HG02763 (cell line): ENCODE results near the gene ITGA1.
"Not testable (repeated sequence)": the region's sequence is repeated elsewhere in the genome, so short reads cannot be mapped to it uniquely, and the experiment has no call there.

Experiments
- ATAC-seq: cut with Tn5 transposase; IDR thresholded peaks from one replicate; pipeline ENCODE4 v1.9.1; 2021; ENCODE audit warnings: mild to moderate bottlenecking, moderate library complexity; ENCODE audit not compliant: unreplicated experiment

Gene ITGA1

DNA sequence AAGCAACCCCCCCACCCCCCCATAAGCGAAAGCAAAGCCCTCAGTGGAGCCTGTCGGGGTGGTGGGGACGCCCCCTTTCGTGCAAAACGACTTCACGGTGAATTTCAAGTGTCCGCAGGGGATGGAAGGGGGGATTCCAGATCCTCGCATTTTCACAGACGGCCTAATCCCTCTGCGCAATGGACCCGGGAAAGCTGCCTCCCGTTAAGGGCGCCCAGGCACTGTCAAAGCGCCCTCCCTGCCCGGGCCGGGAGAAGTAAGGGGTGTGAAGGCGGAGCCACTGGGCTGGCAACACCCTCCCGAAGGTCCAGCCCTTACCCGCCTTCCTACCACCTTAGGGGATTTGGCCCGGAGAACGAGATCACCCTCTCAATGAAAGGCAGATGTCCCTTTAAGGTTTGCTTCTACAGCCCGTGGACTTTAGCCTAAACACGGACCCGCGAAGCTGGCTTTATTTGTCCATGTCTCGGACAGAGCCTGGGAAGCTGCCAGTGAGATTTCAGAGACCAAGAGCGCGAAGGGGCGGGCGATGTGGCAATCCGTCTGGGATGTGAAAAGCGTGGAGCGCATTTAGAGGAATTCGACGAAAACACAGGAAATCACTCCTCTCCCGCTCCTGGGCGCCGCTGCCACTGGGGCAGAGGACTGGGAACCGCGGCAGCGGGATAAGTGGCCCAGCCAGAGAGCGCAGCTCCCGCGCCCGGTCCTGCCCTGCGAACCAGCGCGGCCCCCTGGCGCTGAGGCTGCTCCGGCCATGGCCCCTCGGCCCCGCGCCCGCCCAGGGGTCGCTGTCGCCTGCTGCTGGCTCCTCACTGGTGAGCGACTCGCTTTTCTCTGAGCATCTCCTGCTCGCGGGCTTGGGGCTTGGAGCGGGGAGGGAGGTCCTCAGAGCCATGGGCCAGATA is at the start of gene ITGA1, which contains the start of gene PELO:
ITGA1 (plus strand) TSS at position 317 of the 905 bp plus-strand sequence; CDS start at position 755, 438 bp downstream.
PELO (plus strand) TSS at position 317 of the 905 bp plus-strand sequence. CDS start 12,479 bp downstream, outside the sequence.
- peak; percentile 87 for ATAC-seq

- ATAC-seq = no peak
Measured at GRCh38 chr5:52738095-52738506, 49.6 kb upstream of the ITGA1 start.

DNA sequence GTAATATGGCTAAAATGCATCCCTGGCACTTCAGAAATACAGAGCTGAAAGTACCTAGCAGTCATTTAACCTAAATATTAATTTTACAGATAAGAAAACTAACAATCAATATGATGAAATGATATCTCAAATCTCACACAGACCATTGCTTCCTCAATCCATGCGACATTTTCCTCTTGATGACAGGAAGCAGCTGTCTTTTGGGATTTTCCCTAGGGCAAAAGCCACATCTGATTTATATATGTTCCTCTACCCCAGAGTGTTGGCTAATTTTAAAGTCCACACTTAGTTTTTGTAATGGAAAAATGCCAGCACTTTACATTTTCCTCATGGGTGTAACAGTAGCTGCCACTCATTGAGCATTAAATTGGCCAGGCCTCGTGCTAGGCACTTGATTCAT is 47.7 kb upstream of the ITGA1 start:
- no peak for ATAC-seq

- ATAC-seq = no peak
Measured at GRCh38 chr5:52743012-52743411, 44.7 kb upstream of the ITGA1 start.

DNA sequence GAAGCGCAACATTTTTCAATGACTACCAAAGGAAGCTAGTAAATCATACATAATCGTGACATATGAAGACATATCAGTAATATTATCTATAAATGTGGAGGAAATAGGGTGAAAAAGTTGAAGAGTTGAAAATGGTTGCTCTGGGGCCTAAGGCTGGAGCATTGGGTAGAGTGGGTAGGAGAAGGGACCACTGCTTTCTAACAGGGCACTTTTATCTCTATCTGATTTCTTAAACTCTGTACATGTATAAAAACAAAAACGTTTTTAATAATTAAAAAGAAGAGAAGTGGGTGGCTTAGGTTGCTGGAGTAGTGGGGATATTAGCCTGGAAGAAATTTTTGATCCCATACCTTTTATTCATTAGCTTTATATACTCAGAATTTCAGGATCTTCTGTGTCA is 44.2 kb upstream of the ITGA1 start:
- ATAC-seq = no peak

DNA sequence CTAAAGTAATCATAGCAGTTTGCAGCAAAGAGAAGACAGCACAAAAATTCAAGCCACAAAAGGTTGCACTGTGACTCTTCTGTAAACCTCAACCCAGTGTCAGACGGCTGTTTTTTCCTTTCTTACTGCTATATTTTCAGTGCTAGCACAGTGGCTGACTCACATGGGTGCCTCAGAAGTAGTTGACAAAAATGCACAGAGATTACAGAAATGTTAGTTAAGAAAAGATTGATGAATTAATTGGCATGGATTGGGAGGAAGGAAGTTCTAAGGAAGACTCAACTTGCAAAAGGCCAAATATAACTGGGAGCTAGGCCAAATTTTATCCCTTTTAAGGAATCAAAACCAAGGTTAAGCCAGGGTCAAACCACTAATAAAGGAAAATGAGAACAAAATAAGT is 43.7 kb upstream of the ITGA1 start:
- peak; percentile 73 for ATAC-seq

DNA sequence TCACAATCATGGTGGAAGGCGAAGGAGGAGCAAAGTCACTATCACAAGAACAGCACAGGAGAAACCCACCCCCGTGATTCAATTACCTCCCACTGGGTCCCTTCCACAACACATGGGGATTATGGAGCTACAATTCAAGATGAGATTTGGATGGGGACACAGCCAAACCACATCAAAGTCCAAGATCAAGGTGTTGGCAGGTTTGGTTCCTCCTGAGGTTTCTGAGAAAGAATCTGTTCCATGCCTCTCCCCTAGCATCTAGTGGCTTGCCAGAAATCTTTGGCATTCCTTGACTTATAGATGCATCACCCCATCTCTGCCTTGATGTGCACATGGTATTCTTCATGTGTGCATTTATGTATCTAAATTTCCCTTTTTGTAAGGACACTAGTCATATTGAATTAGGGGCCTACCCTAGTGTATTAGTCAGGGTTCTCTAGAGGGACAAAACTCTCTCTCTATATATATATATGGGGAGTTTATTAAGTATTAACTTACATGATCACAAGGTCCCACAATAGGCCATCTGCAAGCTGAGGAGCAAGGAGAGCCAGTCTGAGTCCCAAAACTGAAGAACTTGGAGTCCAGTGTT is 42.8 kb upstream of the ITGA1 start:
- not testable (repeated sequence) for ATAC-seq

DNA sequence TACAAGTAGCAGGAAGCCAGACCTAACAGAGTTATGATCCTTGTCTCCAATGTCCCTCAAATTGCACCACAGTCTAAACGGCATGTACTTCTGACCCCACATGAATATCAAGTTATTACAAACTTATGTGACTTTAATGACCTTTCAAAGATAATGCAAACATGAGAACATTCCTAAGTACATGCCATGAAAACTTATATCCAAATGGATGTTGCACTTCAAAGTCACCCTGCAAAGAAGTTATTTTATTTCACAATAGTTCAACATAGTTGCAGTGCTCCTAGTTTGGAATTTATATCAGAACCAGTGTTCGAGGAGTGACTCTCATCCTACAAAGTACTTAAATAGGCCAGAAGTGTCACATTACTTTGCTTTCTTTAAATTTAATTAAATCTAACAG is 41.2 kb upstream of the ITGA1 start:
- ATAC-seq = no peak

GRCh38 chr5:52748590-52748989 is 39.1 kb upstream of the ITGA1 start:
- no peak for ATAC-seq

GRCh38 chr5:52749666-52750065 is 38.0 kb upstream of the ITGA1 start:
- no peak for ATAC-seq

- no peak for ATAC-seq
Measured at GRCh38 chr5:52751137-52751536, 36.6 kb upstream of the ITGA1 start.

DNA sequence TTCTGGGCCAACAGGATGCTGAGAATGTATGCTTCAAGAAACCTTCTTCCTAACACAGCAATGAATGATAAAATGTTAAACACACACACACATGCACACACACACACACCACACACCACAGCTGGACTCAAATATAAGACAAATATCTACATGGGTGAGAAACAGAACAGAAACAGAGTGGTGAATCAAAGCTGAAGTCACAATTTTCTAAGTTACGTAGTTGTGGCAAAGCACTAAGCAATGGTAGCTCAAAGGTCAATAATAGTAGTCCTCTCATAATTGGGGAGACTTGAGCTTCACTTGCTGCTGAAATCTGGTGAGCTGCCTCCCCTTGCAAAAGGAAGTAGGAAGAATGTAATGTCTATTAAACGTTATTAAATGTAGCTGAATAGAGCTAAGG is 33.7 kb upstream of the ITGA1 start:
- no peak for ATAC-seq

DNA sequence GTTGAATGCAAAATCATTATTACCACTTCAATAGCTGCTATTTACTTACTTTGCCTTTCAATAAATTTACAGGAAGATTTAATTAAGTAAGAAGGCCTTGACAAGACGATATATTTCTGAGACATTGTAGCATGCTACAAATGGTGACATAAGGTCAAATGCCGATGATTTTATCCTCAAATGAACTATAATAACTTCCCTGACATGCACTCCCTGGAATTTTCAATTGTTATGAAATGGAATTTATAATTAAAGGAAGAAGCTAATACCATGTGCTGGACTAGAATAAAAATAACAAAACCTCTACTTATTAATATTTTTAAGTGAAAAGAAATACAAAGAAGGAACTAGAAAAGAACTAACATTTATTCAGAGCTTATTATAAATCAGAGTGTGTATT is 30.2 kb upstream of the ITGA1 start:
- no peak for ATAC-seq

- no peak for ATAC-seq
Measured at GRCh38 chr5:52758014-52758413, 29.7 kb upstream of the ITGA1 start.

DNA sequence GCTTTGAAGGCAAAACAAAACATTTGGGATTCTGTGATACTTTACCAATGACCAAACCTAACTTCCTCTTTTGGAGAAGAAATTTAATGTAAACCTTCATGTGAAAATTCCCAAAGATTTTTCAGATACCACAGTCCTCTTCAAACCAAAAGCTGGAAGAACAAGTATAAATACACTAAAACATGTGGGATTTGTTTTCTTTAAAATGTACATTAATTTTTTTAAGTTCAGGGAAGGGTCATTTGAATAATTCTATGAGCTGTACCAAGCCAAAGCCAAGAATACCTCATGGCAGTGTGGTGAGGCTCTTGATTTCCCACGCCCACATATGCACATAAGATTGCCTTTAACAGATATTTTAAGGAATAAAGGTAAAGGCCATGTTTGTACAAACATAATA is 28.4 kb upstream of the ITGA1 start:
- no peak for ATAC-seq

- no peak for ATAC-seq
Measured at GRCh38 chr5:52760695-52761366, 26.9 kb upstream of the ITGA1 start.

DNA sequence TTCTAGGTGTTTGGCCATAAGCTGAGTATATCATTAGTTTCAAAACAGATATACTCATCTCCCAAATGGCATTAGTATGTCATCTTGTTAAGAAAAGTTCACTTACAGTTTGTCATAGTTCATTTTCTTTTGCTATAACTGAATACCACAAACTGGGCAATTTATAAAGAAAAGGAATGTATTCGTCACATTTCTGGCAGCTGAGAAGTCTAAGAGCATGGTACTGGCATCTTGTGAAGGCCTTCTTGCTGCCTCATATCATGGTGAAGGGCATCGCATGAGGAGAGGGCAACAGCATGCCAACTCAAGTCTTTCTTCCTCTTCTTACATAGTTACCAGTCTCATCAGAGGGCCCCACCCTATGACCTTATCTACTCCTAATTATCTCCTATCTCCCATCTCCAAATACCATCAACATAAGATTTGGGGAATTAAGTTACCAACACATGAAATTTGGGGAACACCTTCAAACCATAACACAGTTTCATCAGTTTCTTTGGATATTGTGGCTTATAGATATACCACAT is 20.4 kb upstream of the ITGA1 start:
- ATAC-seq = no peak

DNA sequence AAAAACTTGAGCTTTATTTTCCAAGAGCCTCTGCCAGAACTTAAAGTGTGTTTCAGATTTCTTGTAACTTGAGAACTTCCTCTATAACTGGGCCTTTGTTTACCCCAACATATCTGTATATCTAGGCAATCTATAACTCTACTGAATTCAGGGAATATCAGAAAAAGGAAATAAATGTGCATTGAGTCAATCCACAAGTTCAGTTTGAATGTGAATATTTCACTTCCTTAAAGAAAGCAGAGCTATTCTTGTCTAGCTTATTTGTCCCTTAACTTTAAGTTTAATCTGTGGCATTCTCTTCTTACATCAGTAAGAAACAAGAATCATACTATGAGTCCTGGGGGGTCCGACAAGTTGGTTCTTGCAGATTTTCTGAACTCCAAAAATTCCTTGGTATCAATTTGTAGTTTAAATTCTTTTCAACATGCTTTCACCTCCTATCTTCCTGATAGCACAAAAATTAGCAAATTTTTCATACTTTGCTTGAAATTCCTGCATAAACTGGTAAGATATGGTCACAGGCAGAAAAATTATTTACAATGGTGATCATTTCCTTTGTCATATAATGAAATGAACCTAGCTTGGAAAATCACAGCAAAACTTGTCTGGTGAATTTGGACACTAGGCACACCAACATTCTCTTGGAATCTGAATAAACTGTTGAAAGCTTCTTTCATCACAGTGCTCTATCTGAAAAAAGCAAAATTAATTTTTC is 19.8 kb upstream of the ITGA1 start:
- no peak for ATAC-seq

DNA sequence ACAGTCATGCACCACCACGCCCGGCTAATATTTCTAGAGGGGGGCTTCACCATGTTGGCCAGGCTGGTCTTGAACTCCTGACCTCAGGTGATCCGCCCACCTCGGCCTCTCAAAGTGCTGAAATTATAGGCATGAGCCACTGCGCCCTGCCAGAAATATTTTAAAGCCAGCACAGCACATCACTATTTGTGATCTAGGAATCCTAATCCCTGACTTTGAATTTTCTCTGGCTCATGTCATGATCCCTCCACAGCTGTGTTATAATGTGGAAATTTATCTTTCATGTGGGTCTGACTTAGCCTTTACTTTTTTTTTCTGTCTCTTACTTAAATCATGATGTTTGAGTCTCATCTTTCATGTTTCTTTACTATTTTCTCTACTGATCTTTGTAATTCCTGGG is 18.7 kb upstream of the ITGA1 start:
- no peak for ATAC-seq

- ATAC-seq = no peak
Measured at GRCh38 chr5:52770287-52770939, 17.3 kb upstream of the ITGA1 start.
